Mesothelial cell of epicardium (in vitro differentiated cells): ENCODE results near the gene HBS1L. TPM values are rescaled to one million over a fixed set of nuclear protein-coding genes. Genes with fewer than 3 reads are reported as not detected.

Experiments used
- DNase-seq, 2 experiments: peaks; one replicate each; pipeline ENCODE4 v3.0.0; 2021; ENCODE audit warnings: low spot score in 2 of 2; ENCODE audit not compliant: unreplicated experiment in 2 of 2
- H3K27ac Mint-ChIP-seq: 2 replicates; pipeline ENCODE4 v1.8.0; 2021; ENCODE audit warnings: mixed read lengths
- H3K27me3 Mint-ChIP-seq: 2 replicates; pipeline ENCODE4 v1.8.0; 2021; ENCODE audit warnings: low read depth, mixed read lengths
- H3K36me3 Mint-ChIP-seq: 2 replicates; pipeline ENCODE4 v1.8.0; 2021; ENCODE audit warnings: mixed read lengths
- H3K4me1 Mint-ChIP-seq: 2 replicates; pipeline ENCODE4 v1.8.0; 2021; ENCODE audit warnings: mixed read lengths
- H3K4me3 Mint-ChIP-seq: 2 replicates; pipeline ENCODE4 v1.8.0; 2021; ENCODE audit warnings: mild to moderate bottlenecking, moderate library complexity, mixed read lengths
- H3K9me3 Mint-ChIP-seq: 2 replicates; pipeline ENCODE4 v1.8.0; 2021; ENCODE audit warnings: mixed read lengths
- CTCF ChIP-seq: fragments of 200-600 bp; sonication (generic); IDR thresholded peaks from one replicate; pipeline ENCODE4 v1.5.0; 2021; ENCODE audit warnings: antibody characterized with exemption; ENCODE audit not compliant: unreplicated experiment
- total RNA-seq: library from RNA; stranded (reverse); gene quantifications from 3 replicates; pipeline ENCODE4 v1.2.1, GENCODE V29; 2021

Gene HBS1L
- total RNA-seq, 1 donor from 2014 or later: 75.7 TPM

DNA sequence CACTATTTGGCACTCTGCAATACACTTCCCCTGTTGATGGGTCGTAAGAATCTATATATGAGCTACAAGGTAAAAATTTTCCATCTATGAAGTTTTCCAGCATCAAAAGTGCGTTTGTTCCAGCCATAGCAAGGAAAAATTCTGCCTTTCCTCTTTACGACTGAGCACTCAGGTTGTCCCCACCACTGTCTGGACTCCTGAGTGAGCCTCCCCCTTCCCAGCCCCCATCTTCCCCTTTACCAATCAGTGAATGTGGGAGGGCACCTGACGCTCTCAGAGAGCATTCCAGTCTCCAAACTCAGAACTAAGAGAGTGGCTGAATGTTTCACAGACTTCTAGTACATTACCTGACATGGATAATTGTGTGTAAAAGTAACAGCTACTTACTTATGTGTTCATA lies 104.7 kb downstream of the HBS1L start, which contains the start of gene ALDH8A1:
TSS of gene ALDH8A1 (minus strand) at position 175 of the 400 bp plus-strand sequence. CDS start at position 127, 48 bp downstream.
- Mint-ChIP-seq H3K36me3 (no peaks in the 10 kb centered on the region), H3K27me3 (no peaks in the 10 kb centered on the region), H3K4me1 (no peaks in the 10 kb centered on the region), H3K27ac (no peak within 1 kb of the TSS), H3K9me3 (peaks cover 10% of the 10 kb centered on the region), H3K4me3 (no peak within 1 kb of the TSS)
- DNase-seq: no peak
- TF ChIP-seq CTCF: no peak

DNA sequence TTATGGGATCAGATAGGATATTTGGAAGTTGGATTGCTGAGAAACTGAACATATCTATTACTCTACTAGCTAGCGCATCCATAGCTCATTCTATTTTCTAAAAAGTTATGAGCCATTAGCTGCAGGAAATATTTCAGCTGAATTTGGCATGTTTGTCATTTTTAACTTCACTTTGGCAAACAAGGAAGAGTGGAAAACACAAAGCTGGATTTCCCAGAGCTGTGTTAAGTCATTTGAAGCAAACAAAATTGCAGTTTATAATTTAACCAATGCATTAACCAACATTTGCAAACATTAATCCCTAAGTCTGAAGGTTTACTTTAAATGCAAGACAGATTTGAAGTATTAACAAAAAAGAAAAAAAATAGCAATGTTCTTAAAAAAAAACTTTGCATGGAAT lies 105.9 kb downstream of the HBS1L start:
- Mint-ChIP-seq H3K27me3 (no peaks in the 10 kb centered on the region), H3K4me1 (no peaks in the 10 kb centered on the region), H3K4me3 (no peak overlapping the region), H3K27ac (no peak overlapping the region), H3K9me3 (peaks cover 10% of the 10 kb centered on the region), H3K36me3 (no peaks in the 10 kb centered on the region)
- no peak for TF ChIP-seq CTCF
- DNase-seq: no peak

DNA sequence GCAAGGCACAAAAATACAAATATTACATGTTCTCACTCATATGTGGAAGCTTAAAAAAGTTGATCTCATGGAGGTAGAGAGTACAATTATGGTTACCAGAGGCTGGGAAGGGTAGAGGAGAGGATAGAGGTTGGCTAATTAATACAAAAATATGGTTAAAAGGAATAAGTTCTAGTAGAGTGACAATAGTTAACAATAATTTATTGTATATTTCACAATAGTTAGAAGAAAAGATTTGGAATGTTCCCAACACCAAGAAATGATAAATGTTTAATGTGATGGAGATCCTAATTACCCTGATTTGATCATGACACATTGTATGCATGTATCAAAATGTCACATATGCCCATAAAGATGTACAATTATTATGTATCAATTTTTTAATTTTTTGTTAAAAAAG lies 106.5 kb downstream of the HBS1L start:
- Mint-ChIP-seq H3K9me3 (peaks cover 10% of the 10 kb centered on the region), H3K4me3 (no peak overlapping the region), H3K36me3 (no peaks in the 10 kb centered on the region), H3K4me1 (no peaks in the 10 kb centered on the region), H3K27ac (no peak overlapping the region), H3K27me3 (no peaks in the 10 kb centered on the region)
- no peak for TF ChIP-seq CTCF
- no peak for DNase-seq

DNA sequence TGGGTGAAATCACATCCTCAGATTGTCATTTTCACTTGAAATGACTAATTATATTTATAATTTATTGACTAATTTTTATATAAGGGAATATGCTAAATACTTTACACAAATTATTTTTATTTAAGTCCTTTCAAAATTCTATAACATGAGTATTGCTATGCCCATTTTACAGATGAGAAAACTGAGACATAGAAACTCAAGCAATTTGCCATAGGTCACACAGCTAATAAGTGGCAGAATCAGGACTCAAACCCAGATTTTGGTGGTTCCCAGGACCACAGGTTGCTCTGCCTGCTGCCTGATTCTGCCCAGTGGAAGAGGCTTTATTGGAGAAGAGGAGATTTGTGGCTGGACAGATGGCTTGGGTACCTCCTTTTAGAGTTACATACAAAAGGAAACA lies 109.6 kb downstream of the HBS1L start:
- H3K9me3 Mint-ChIP-seq: peaks cover 10% of the 10 kb centered on the region

DNA sequence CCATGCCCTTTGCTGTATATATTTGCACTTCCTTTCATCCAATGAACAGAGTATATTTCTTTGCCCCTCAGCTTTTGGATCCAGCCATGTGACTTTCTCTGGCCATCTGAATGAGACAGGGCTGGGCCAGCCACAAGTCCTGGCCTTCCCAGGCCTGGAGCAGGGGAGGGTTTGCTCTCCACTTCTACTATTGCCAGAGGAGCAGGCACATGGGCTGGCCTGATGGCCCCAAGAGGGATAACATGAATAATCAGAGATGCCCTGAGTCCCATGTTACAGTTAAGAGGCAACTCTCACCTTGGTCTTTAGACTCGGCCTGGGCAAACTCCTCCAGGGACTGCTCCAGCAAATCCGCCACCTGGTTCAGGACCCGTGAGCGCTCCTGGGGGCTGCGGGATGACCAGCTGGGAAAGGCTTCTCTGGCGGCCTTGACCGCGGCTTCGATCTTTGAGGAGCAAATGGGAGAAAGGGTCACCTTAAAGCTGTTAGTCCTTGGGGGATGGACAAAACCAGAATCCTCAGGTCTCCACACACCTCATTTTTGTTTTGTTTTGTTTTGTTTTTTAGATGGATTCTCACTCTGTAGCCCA lies 111.0 kb downstream of the HBS1L start:
- H3K4me3 Mint-ChIP-seq: no peak overlapping the region
- H3K27ac Mint-ChIP-seq: no peak overlapping the region
- peaks cover 10% of the 10 kb centered on the region for H3K9me3 Mint-ChIP-seq
- no peak for TF ChIP-seq CTCF
- no peak for DNase-seq
- H3K4me1 Mint-ChIP-seq: peaks cover 6% of the 10 kb centered on the region
- H3K27me3 Mint-ChIP-seq: no peaks in the 10 kb centered on the region
- no peaks in the 10 kb centered on the region for H3K36me3 Mint-ChIP-seq

More for the DNA sequence above, 109.6 kb downstream of the HBS1L start:
- TF ChIP-seq CTCF: no peak
- Mint-ChIP-seq H3K27ac (no peak overlapping the region), H3K36me3 (no peaks in the 10 kb centered on the region), H3K4me3 (no peak overlapping the region), H3K27me3 (no peaks in the 10 kb centered on the region), H3K4me1 (peaks cover 6% of the 10 kb centered on the region)
- DNase-seq: no peak

- H3K36me3 Mint-ChIP-seq: no peaks in the 10 kb centered on the region
- no peaks in the 10 kb centered on the region for H3K9me3 Mint-ChIP-seq
- DNase-seq: no peak
- no peak overlapping the region for H3K27ac Mint-ChIP-seq
- no peak for TF ChIP-seq CTCF
- H3K27me3 Mint-ChIP-seq: no peaks in the 10 kb centered on the region
- H3K4me3 Mint-ChIP-seq: no peak overlapping the region
- H3K4me1 Mint-ChIP-seq: peaks cover 23% of the 10 kb centered on the region
These were observed 115.7 kb downstream of the HBS1L start for GRCh38 chr6:134938896-134939295.
